ENCODE results near the gene PIK3R6. TPM values are rescaled to one million over a fixed set of nuclear protein-coding genes. Genes with fewer than 3 reads are reported as not detected.

Gene PIK3R6
- total RNA-seq, 3 donors from 2014 or later = 0.32 to 1.9 (median 1.7) TPM

GRCh38 chr17:8893059-8893458, 25.6 kb upstream of the PIK3R6 start:
- intact Hi-C loops (cut with DNase I, micrococcal nuclease) = no loop called here

DNA sequence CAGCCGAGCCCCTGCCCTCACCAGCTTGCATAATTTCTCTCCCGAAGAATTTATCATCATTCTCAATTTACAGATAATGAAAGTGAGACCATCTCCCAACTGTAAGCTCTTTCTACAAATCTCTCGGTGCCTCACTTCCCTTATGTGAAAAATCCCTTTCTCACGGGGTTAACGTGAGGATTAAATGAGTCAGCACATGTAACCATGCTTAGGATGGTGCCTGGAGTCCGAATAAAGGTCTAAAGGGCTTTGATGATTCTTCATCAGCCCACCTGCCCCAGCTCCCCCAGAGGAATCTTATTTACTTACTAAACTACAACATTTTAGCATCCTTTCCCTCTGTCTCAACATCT, 24.8 kb upstream of the PIK3R6 start:
- no peak for ATAC-seq
- no peaks in the 10 kb centered on the region for H3K36me3 ChIP-seq (ENCODE audit: low read depth)
- intact Hi-C loops (cut with DNase I, micrococcal nuclease) = no loop called here

More at GRCh38 chr17:8893059-8893458, 25.6 kb upstream of the PIK3R6 start:
- no peaks in the 10 kb centered on the region for H3K36me3 ChIP-seq (ENCODE audit: low read depth)
- no peaks in the 10 kb centered on the region for H3K9me3 ChIP-seq
- H3K4me3 ChIP-seq = no peak overlapping the region
- DNase-seq (no peak), ATAC-seq (no peak)
- TF ChIP-seq CTCF (IDR thresholded peaks at IDR 0.05) = no peak
- H3K4me1 ChIP-seq (ENCODE audit: low read depth) = no peaks in the 10 kb centered on the region

DNA sequence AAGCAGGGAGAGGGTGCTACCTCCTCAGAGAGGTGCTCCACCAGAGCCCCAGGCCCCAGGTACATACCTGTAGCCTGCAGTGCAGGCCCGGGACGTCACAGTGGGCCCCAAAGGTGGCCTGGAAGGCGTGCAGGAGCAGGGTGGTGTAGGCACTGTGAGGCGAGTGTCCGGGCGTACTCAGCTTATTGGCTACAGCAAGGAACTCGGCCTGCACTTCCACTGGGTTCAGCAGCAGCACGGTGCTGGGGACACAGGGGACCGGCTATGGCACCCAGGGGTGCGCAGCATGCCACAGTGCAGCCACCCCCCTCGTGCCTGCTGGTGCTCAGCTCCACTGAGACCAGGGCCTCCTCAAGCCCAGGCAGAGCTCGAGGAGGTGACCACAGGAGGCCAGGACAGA, 23.2 kb upstream of the PIK3R6 start:
- H3K4me1 ChIP-seq (ENCODE audit: low read depth) = no peaks in the 10 kb centered on the region
- no peaks in the 10 kb centered on the region for H3K36me3 ChIP-seq (ENCODE audit: low read depth)
- H3K9me3 ChIP-seq = no peaks in the 10 kb centered on the region
- H3K4me3 ChIP-seq = no peak overlapping the region
- ATAC-seq = no peak
- intact Hi-C loops (cut with DNase I, micrococcal nuclease) = no loop called here
- DNase-seq = no peak
- no peak for TF ChIP-seq CTCF (IDR thresholded peaks at IDR 0.05)

More for the DNA sequence above, 24.8 kb upstream of the PIK3R6 start:
- Histone ChIP-seq H3K9me3 (no peaks in the 10 kb centered on the region), H3K4me1 (ENCODE audit: low read depth) (no peaks in the 10 kb centered on the region), H3K4me3 (no peak overlapping the region)
- DNase-seq = no peak
- TF ChIP-seq CTCF (IDR thresholded peaks at IDR 0.05) = no peak

DNA sequence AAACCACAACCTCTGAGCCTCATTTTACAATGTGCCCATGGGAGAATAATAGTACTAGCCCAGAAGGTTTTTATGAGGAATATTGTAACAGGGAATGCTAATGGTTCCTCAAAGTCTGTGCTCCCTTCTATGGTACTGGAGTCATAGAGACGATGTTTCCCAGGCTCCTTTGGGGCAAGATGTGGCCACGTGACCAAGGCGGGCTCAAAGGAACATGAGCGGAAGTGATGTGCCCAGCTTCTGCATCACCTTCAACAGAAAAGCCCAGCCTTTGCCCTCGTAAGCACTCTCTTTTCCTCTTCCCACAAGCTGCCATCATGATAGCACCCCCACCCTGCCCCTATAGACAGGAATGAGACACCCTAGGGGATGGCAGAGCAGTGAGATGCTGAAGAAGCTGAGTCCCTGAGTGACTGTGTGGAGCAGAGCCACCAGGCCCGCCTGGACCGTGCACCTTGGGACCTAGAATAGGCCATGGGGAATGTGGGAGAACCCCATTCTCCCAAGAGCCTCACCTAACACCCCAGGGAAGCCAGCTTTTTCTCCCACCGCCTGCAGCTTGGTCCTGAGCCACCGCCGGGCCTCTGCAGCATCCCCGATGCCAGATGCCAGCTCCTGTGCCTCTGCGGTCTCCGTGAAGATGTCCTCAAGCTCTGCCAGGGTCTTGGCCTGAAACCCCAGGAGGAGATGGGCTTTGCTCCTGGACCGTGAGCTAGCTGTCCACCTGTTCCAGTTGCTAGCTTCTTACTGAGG, 22.2 kb upstream of the PIK3R6 start:
- Histone ChIP-seq H3K4me1 (ENCODE audit: low read depth) (no peaks in the 10 kb centered on the region), H3K9me3 (no peaks in the 10 kb centered on the region), H3K4me3 (no peak overlapping the region), H3K36me3 (ENCODE audit: low read depth) (no peaks in the 10 kb centered on the region)
- TF ChIP-seq CTCF (IDR thresholded peaks at IDR 0.05) = no peak
- ATAC-seq = no peak
- intact Hi-C loops (cut with DNase I, micrococcal nuclease) = no loop called here
- no peak for DNase-seq

- Histone ChIP-seq H3K36me3 (ENCODE audit: low read depth) (no peaks in the 10 kb centered on the region), H3K9me3 (no peaks in the 10 kb centered on the region), H3K4me3 (no peak overlapping the region), H3K4me1 (ENCODE audit: low read depth) (no peaks in the 10 kb centered on the region)
- TF ChIP-seq CTCF (IDR thresholded peaks at IDR 0.05) = no peak
- ATAC-seq = no peak
- intact Hi-C loops (cut with DNase I, micrococcal nuclease) = no loop called here
- DNase-seq = no peak
Observed at GRCh38 chr17:8888704-8889302, 21.3 kb upstream of the PIK3R6 start.

Measured in mucosa of descending colon (tissue), 3 donors.